HEK293 (cell line): ENCODE measurements around the gene OR8H2.
"Not testable (repeated sequence)": the region's sequence is repeated elsewhere in the genome, so short reads cannot be mapped to it uniquely, and the experiment has no call there.

ENCODE experiments used
- CTCF ChIA-PET: fragments of 350-600 bp; formaldehyde crosslinking; extraction: SDS; loops from one replicate; lab custom pipeline; 2021; ENCODE audit warnings: antibody characterized with exemption; lab: Yijun Ruan, JAX
- POLR2A ChIA-PET: fragments of 300-600 bp; formaldehyde crosslinking; extraction: SDS; loops from one replicate; lab custom pipeline; 2020; ENCODE audit warnings: antibody characterized with exemption, inconsistent platforms; lab: Yijun Ruan, JAX
- H3K27ac ChIP-seq: fragments of 200-500 bp; sonication (Bioruptor generic); 2 replicates; pipeline ENCODE4 v1.5.1; 2014; ENCODE audit warnings: low read depth, low read length, control low read depth, inconsistent platforms; ENCODE audit errors: extremely low read depth
- H3K36me3 ChIP-seq, 2 experiments: fragments of 200-500 bp in 1 of 2; sonication (Bioruptor generic) in 1 of 2; 1 replicate in 1 of 2; 2 replicates in 1 of 2; pipeline ENCODE4 v1.5.1; 2014 to 2017; ENCODE audit warnings: inconsistent platforms in 2 of 2, low read length in 2 of 2; ENCODE audit not compliant: control insufficient read depth in 2 of 2, insufficient read depth in 1 of 2
- H3K4me1 ChIP-seq: fragments of 200-500 bp; sonication (Bioruptor generic); 2 replicates; pipeline ENCODE4 v1.5.1; 2014; ENCODE audit warnings: mild to moderate bottlenecking, low read length, inconsistent platforms; ENCODE audit not compliant: control insufficient read depth, insufficient read depth
- H3K4me3 ChIP-seq: 2 replicates; pipeline ENCODE4 v1.5.1; 2011; ENCODE audit warnings: low read depth, mild to moderate bottlenecking, control low read depth, low read length, moderate library complexity
- H3K9me3 ChIP-seq: fragments of 200-500 bp; sonication (Bioruptor generic); 2 replicates; pipeline ENCODE4 v1.5.1; 2014; ENCODE audit warnings: low read depth, low read length, inconsistent platforms; ENCODE audit not compliant: control insufficient read depth, insufficient read depth
- GFI1B ChIP-seq: fragments of 450-650 bp; formaldehyde crosslinking; IDR thresholded peaks from 2 replicates; pipeline ENCODE4 v1.5.1; 2016; ENCODE audit warnings: missing biosample characterization, missing genetic modification characterization
- OSR2 ChIP-seq: fragments of 450-650 bp; formaldehyde crosslinking; IDR thresholded peaks from 2 replicates; pipeline ENCODE4 v1.5.1; 2016; ENCODE audit warnings: missing biosample characterization, missing genetic modification characterization
- SP7 ChIP-seq: fragments of 450-650 bp; formaldehyde crosslinking; IDR thresholded peaks from 2 replicates; pipeline ENCODE4 v1.5.1; 2016; ENCODE audit warnings: missing biosample characterization, missing genetic modification characterization
- ZFP37 ChIP-seq: fragments of 450-650 bp; formaldehyde crosslinking; IDR thresholded peaks from 2 replicates; pipeline ENCODE4 v1.5.1; 2016; ENCODE audit warnings: missing biosample characterization, missing genetic modification characterization
- ZFP41 ChIP-seq: fragments of 450-650 bp; formaldehyde crosslinking; IDR thresholded peaks from 2 replicates; pipeline ENCODE4 v1.5.1; 2016; ENCODE audit warnings: missing biosample characterization, missing genetic modification characterization, borderline replicate concordance
- ZNF133 ChIP-seq: fragments of 450-650 bp; formaldehyde crosslinking; IDR thresholded peaks from 2 replicates; pipeline ENCODE4 v1.5.1; 2016; ENCODE audit warnings: missing biosample characterization, missing genetic modification characterization
- ZNF148 ChIP-seq: fragments of 450-650 bp; formaldehyde crosslinking; IDR thresholded peaks from 2 replicates; pipeline ENCODE4 v1.5.0; 2017; ENCODE audit warnings: missing biosample characterization, missing genetic modification characterization, borderline replicate concordance
- ZNF16 ChIP-seq: fragments of 450-650 bp; formaldehyde crosslinking; IDR thresholded peaks from 2 replicates; pipeline ENCODE4 v1.5.1; 2016; ENCODE audit warnings: low read depth, missing biosample characterization, missing genetic modification characterization
- ZNF239 ChIP-seq: fragments of 450-650 bp; formaldehyde crosslinking; IDR thresholded peaks from 2 replicates; pipeline ENCODE4 v1.5.1; 2016; ENCODE audit warnings: missing biosample characterization, missing genetic modification characterization
- ZNF274 ChIP-seq, 2 experiments: fragments of 200-500 bp in 1 of 2; fragments of 450-650 bp in 1 of 2; sonication (Bioruptor generic) in 1 of 2; formaldehyde crosslinking in 1 of 2; IDR thresholded peaks; 2 replicates each; pipeline versions ENCODE4 v1.5.1 to v1.6.1; 2014 to 2016; ENCODE audit warnings: borderline replicate concordance in 1 of 2, inconsistent platforms in 1 of 2, low read length in 1 of 2, missing biosample characterization in 1 of 2, missing genetic modification characterization in 1 of 2
- ZNF37A ChIP-seq: fragments of 450-650 bp; IDR thresholded peaks from 2 replicates; pipeline ENCODE4 v1.5.1; 2018; ENCODE audit warnings: missing biosample characterization, missing genetic modification characterization
- ZNF518A ChIP-seq: fragments of 450-650 bp; formaldehyde crosslinking; conservative IDR thresholded peaks from 2 replicates; pipeline ENCODE4 v1.5.1; 2016; ENCODE audit warnings: low read depth, missing biosample characterization, missing genetic modification characterization
- ZNF521 ChIP-seq: fragments of 450-650 bp; formaldehyde crosslinking; IDR thresholded peaks from 2 replicates; pipeline ENCODE4 v1.5.1; 2017; ENCODE audit warnings: missing biosample characterization, mild to moderate bottlenecking, missing genetic modification characterization
- ZNF571 ChIP-seq: fragments of 450-650 bp; formaldehyde crosslinking; IDR thresholded peaks from 2 replicates; pipeline ENCODE4 v1.5.0; 2017; ENCODE audit warnings: missing biosample characterization, missing genetic modification characterization
- ZNF596 ChIP-seq: fragments of 450-650 bp; IDR thresholded peaks from 2 replicates; pipeline ENCODE4 v1.5.0; 2018; ENCODE audit warnings: missing biosample characterization, mild to moderate bottlenecking, missing genetic modification characterization, moderate library complexity
- ZNF600 ChIP-seq: fragments of 450-650 bp; formaldehyde crosslinking; IDR thresholded peaks from 2 replicates; pipeline ENCODE4 v1.5.1; 2016; ENCODE audit warnings: missing biosample characterization, missing genetic modification characterization
- ZNF654 ChIP-seq: fragments of 450-650 bp; formaldehyde crosslinking; IDR thresholded peaks from 2 replicates; pipeline ENCODE4 v1.5.1; 2016; ENCODE audit warnings: low read depth, missing biosample characterization, missing genetic modification characterization
- ZNF785 ChIP-seq: fragments of 450-650 bp; formaldehyde crosslinking; IDR thresholded peaks from 2 replicates; pipeline ENCODE4 v1.5.1; 2016; ENCODE audit warnings: missing biosample characterization, missing genetic modification characterization
- ZNF791 ChIP-seq: fragments of 450-650 bp; formaldehyde crosslinking; IDR thresholded peaks from 2 replicates; pipeline ENCODE4 v1.5.1; 2016; ENCODE audit warnings: missing biosample characterization, missing genetic modification characterization
- ZSCAN5A ChIP-seq: fragments of 450-650 bp; formaldehyde crosslinking; IDR thresholded peaks from 2 replicates; pipeline ENCODE4 v1.5.1; 2016; ENCODE audit warnings: missing biosample characterization, missing genetic modification characterization
- ZXDB ChIP-seq: fragments of 450-650 bp; formaldehyde crosslinking; IDR thresholded peaks from 2 replicates; pipeline ENCODE4 v1.5.1; 2016; ENCODE audit warnings: missing biosample characterization, missing genetic modification characterization
- TF ChIP-seq, protein P1 (sequence below): fragments of 450-650 bp; formaldehyde crosslinking; IDR thresholded peaks from 2 replicates; pipeline ENCODE4 v1.5.1; 2016; ENCODE audit warnings: missing biosample characterization, missing genetic modification characterization
- TF ChIP-seq, protein P2 (sequence below): fragments of 450-650 bp; formaldehyde crosslinking; IDR thresholded peaks from 2 replicates; pipeline ENCODE4 v1.5.1; 2017; ENCODE audit warnings: missing biosample characterization, missing genetic modification characterization

Gene OR8H2

DNA sequence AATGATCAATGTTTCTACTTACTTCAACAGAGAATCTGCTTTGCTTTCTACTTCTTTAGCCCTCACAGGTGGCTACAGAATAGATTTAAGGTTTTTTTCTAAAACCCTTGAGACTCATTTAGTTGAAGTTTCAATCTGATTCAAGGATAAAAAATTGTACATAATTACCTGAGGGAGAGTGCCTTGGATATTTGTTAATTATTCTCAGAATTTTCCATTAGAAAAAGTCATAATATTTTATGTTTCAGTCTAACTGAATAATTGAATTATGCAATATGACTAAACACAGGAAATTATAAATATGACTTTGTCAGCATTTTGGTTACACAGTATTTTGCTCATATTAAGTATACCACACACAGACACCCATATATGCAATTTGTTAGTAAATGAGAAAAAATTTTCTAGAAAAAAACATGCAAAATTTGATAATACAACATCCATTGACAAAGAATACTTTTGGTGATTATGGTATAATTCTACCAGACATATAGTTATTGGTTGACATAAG is 36.7 kb downstream of the OR8H2 start, which contains the start of gene OR8J3:
Gene OR8J3 (minus strand): TSS at position 51 of the 511 bp plus-strand sequence. CDS start 2,483 bp downstream, outside the sequence.
- Histone ChIP-seq H3K4me3 (no peak within 1 kb of the TSS), H3K27ac (no peak within 1 kb of the TSS), H3K4me1 (no peaks in the 10 kb centered on the region), H3K36me3 (no peaks in the 10 kb centered on the region), H3K9me3 (no peaks in the 10 kb centered on the region)
- TF ChIP-seq ZXDB: no peak
- no peak for TF ChIP-seq ZNF785 (tag by site-specific recombination)
- TF ChIP-seq ZNF37A (tag by site-specific recombination): no peak
- no peak for TF ChIP-seq ZNF596
- no peak for TF ChIP-seq OSR2 (tag by site-specific recombination)
- no peak for TF ChIP-seq ZSCAN5A
- no peak for TF ChIP-seq ZNF521 (tag by site-specific recombination)
- TF ChIP-seq ZNF148 (tag by site-specific recombination): no peak
- TF ChIP-seq GFI1B (tag by site-specific recombination): no peak
- TF ChIP-seq ZNF16 (tag by site-specific recombination): no peak
- TF ChIP-seq ZNF274 (IDR thresholded peaks at IDR 0.05; ENCODE audit: low read length): no peak
- no peak for TF ChIP-seq ZNF274 (tag by site-specific recombination; IDR thresholded peaks at IDR 0.05; ENCODE audit: borderline replicate concordance)
- TF ChIP-seq, protein P1, sequence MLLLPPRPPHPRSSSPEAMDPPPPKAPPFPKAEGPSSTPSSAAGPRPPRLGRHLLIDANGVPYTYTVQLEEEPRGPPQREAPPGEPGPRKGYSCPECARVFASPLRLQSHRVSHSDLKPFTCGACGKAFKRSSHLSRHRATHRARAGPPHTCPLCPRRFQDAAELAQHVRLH: no peak
- TF ChIP-seq SP7 (tag by site-specific recombination): no peak
- CTCF ChIA-PET: no interaction called here
- POLR2A ChIA-PET: no interaction called here

DNA sequence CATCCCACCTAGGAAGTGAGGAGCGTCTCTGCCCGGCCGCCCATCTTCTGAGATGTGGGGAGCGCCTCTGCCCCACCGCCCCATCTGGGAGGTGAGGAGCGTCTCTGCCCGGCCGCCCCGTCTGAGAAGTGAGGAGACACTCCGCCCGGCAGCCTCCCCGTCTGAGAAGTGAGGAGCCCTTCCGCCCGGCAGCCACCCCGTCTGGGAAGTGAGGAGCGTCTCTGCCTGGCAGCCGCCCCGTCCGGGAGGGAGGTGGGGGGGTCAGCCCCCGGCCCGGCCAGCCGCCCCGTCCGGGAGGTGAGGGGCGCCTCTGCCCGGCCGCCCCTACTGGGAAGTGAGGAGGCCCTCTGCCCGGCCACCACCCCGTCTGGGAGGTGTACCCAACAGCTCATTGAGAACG is 40.2 kb downstream of the OR8H2 start:
- CTCF ChIA-PET: not testable (repeated sequence)

DNA sequence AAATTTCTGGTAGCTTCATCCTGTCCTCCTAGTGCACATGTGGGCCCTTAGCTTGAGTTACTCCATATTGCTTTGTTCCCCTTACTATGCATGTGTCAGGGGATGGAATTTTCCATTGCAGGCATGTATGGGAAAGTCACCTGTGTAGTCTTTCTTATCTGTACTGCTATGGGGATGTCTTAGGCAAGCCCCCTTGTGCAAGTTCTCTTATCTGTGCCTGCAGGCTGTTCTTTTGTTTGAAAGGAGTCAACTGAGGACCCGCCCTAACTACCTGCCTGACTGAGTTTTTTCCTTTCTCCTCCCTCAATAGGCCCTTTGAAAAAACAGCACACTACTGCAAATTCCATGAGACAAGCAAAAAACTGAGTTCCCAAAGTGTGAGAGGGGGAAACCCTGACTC is 47.9 kb downstream of the OR8H2 start:
- ChIA-PET CTCF (no interaction called here), POLR2A (no interaction called here)
- H3K9me3 ChIP-seq: no peaks in the 10 kb centered on the region
- no peaks in the 10 kb centered on the region for H3K4me1 ChIP-seq
- H3K36me3 ChIP-seq: no peaks in the 10 kb centered on the region
- no peak overlapping the region for H3K27ac ChIP-seq
- H3K4me3 ChIP-seq: no peak overlapping the region
- no peak for TF ChIP-seq ZNF600 (tag by site-specific recombination)
- no peak for TF ChIP-seq ZNF518A (tag by site-specific recombination)
- TF ChIP-seq ZFP37 (tag by site-specific recombination): no peak
- TF ChIP-seq, protein P2, sequence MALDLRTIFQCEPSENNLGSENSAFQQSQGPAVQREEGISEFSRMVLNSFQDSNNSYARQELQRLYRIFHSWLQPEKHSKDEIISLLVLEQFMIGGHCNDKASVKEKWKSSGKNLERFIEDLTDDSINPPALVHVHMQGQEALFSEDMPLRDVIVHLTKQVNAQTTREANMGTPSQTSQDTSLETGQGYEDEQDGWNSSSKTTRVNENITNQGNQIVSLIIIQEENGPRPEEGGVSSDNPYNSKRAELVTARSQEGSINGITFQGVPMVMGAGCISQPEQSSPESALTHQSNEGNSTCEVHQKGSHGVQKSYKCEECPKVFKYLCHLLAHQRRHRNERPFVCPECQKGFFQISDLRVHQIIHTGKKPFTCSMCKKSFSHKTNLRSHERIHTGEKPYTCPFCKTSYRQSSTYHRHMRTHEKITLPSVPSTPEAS: no peak
- TF ChIP-seq ZNF239 (tag by site-specific recombination): no peak
- TF ChIP-seq ZNF571 (tag by site-specific recombination): no peak
- no peak for TF ChIP-seq ZFP41 (tag by site-specific recombination)
- no peak for TF ChIP-seq ZNF133 (tag by site-specific recombination)
- no peak for TF ChIP-seq ZNF654 (tag by site-specific recombination)
- no peak for TF ChIP-seq ZNF791 (tag by site-specific recombination)

More for the DNA sequence above, 40.2 kb downstream of the OR8H2 start:
- H3K4me1 ChIP-seq, H3K27ac ChIP-seq, H3K9me3 ChIP-seq, H3K36me3 ChIP-seq, POLR2A ChIA-PET, H3K4me3 ChIP-seq: not testable (repeated sequence)
